NCI-H345 (cell line): Measurements from ENCODE around the gene MAPKAPK2.
"Not testable (repeated sequence)": the region's sequence is repeated elsewhere in the genome, so short reads cannot be mapped to it uniquely, and the experiment has no call there.

Source experiments
- DNase-seq: peaks from one replicate; lab custom pipeline; 2025; lab: John Stamatoyannopoulos, UW

Gene MAPKAPK2

GRCh38 chr1:206684478-206685333 lies at the start of gene MAPKAPK2:
MAPKAPK2 (plus strand) TSS chr1:206684905; CDS start chr1:206685230, 325 bp downstream.
- DNase-seq, result peak; percentile 68

- DNase-seq, result peak; percentile 96
Measured at GRCh38 chr1:206635080-206635977, 49.4 kb upstream of the MAPKAPK2 start, which contains the start of gene DYRK3. DYRK3 (plus strand) TSS chr1:206635536; CDS start chr1:206635704, 168 bp downstream.

GRCh38 chr1:206635978-206636345 lies 48.7 kb upstream of the MAPKAPK2 start:
- no peak for DNase-seq

- DNase-seq, result no peak
Measured at GRCh38 chr1:206636671-206637070, 48.0 kb upstream of the MAPKAPK2 start.

GRCh38 chr1:206637605-206638004 lies 47.1 kb upstream of the MAPKAPK2 start:
- no peak for DNase-seq

GRCh38 chr1:206642074-206642473 lies 42.6 kb upstream of the MAPKAPK2 start:
- not testable (repeated sequence) for DNase-seq

GRCh38 chr1:206643118-206643698 lies 41.5 kb upstream of the MAPKAPK2 start:
- no peak for DNase-seq

GRCh38 chr1:206646504-206646903 lies 38.2 kb upstream of the MAPKAPK2 start:
- no peak for DNase-seq

- no peak for DNase-seq
Measured at GRCh38 chr1:206647224-206647623, 37.5 kb upstream of the MAPKAPK2 start.

- DNase-seq, result no peak
Measured at GRCh38 chr1:206649261-206649921, 35.3 kb upstream of the MAPKAPK2 start.

GRCh38 chr1:206651014-206651413 lies 33.7 kb upstream of the MAPKAPK2 start:
- no peak for DNase-seq

GRCh38 chr1:206651958-206652890 lies 32.5 kb upstream of the MAPKAPK2 start:
- DNase-seq, result no peak

- no peak for DNase-seq
Measured at GRCh38 chr1:206653715-206654459, 30.8 kb upstream of the MAPKAPK2 start.

GRCh38 chr1:206654828-206655227 lies 29.9 kb upstream of the MAPKAPK2 start:
- DNase-seq, result no peak

GRCh38 chr1:206655471-206655882 lies 29.2 kb upstream of the MAPKAPK2 start:
- DNase-seq, result peak; percentile 19

- DNase-seq, result no peak
Measured at GRCh38 chr1:206656936-206657335, 27.8 kb upstream of the MAPKAPK2 start.

- no peak for DNase-seq
Measured at GRCh38 chr1:206657751-206658150, 27.0 kb upstream of the MAPKAPK2 start.

- DNase-seq, result peak; percentile 11
Measured at GRCh38 chr1:206658264-206658980, 26.3 kb upstream of the MAPKAPK2 start.

- no peak for DNase-seq
Measured at GRCh38 chr1:206658981-206659273, 25.8 kb upstream of the MAPKAPK2 start.
